Lower leg skin (tissue), 4 donors: ENCODE data around the gene TPO. TPM values are rescaled to one million over a fixed set of nuclear protein-coding genes. Genes with fewer than 3 reads are reported as not detected.
A peak's percentile ranks its signal among the peaks of the same experiment; 100 is the strongest.

Source experiments
- DNase-seq, 2 donors: peaks; one replicate each; pipeline ENCODE4 v3.0.0-alpha.2; 2019; ENCODE audit warnings: low spot score in 2 of 2
- H3K4me3 ChIP-seq: fragments of 200-600 bp; sonication (generic); 2 replicates; pipeline ENCODE4 v1.5.1; 2017; ENCODE audit warnings: mild to moderate bottlenecking, low read depth; ENCODE audit not compliant: poor library complexity, severe bottlenecking
- POLR2A ChIP-seq, 2 donors: fragments of 450-650 bp; IDR thresholded peaks; one replicate each; pipeline ENCODE4 v1.6.1; 2016 to 2017; ENCODE audit warnings: antibody characterized with exemption in 2 of 2, mild to moderate bottlenecking in 1 of 2, moderate library complexity in 1 of 2
- WGBS, 2 donors: methylation state at CpG; one replicate each; pipeline ENCODE4 v1.1.5; 2018; 5-methylcytosine and 5-hydroxymethylcytosine counted together
- intact Hi-C: fragments of 100-400 bp; cut with DNase I; formaldehyde crosslinking; loops from one replicate; pipeline ENCODE4 v1.15.0; 2023; ENCODE audit warnings: low total_unique reads
- total RNA-seq, 4 donors: library from RNA; depleted of rRNA; stranded (reverse); fragments of >200 nt; gene quantifications; one replicate each; pipeline ENCODE4 v1.1.0, GENCODE V29; 2016
- TF ChIP-seq, protein P1 (sequence below), 3 donors: fragments of 450-650 bp; IDR thresholded peaks; one replicate each; pipeline ENCODE4 v1.5.1; 2016; ENCODE audit warnings: antibody characterized with exemption in 3 of 3, mild to moderate bottlenecking in 3 of 3, moderate library complexity in 2 of 3

Gene TPO
- total RNA-seq, 4 donors from 2014 or later, result 0.64 to 5.9 (median 2.2) TPM

DNA sequence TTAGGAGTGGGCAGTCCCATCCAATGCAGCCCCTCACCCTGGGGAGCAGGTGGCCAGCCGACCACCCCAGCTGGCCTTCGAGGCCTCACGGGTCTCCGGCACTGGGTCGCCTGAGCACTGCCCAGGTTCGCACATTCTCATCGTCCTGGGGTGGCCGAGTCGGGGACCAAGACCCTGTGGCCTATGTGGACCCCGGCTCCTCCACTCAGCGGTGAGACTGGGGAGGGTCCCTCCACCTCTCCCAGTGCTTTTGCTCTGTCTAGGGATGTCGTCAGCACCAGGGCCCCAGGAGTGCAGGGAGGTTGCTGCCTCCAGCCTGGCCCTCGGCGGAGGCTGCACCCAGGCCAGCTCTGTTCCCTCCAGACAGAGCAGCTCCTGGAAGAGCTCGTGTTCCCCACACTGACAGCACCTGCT is 89.6 kb downstream of the TPO start:
- intact Hi-C loops, result no loop called here
- DNase-seq, result no peak

DNA sequence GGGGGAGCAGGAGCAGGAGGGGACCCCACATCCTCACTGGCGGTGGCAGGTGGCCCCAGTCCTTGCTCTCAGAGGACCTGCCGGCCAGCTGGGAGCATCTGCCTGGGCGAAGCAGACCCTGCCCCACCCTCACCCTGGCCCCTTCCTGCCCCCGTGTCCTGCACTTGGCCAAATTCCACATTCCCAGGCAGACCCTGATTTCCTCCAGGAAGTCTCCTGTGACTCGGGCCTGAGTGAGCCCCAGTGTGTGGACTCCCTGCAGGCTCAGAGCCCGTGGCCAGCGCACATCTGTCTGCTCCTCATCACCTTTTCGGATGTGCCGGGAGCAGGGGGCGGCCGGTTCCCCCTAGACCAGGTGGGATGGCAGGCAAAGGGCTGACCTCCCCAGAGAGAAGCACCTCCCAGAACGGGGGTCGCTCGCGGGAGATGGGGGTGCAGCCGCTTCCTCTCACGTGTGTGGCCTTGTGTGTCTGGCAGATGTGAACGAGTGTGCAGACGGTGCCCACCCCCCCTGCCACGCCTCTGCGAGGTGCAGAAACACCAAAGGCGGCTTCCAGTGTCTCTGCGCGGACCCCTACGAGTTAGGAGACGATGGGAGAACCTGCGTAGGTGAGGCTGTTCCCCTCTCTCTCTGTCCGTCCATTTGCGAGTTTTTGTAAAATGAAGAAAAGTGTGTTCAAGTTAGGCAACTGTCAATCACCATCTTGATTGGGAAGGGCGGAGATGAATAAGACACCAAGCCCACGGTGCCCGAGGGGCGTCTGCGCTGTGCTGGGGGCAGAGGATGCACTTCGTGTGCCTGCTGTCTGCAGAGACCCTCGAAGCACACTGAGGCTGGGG is 90.4 kb downstream of the TPO start:
- H3K4me3 ChIP-seq, result no peak overlapping the region
- WGBS, 2 donors, result 78 to 81% methylated on average over 36 of the region's 36 CpGs
- no peak for DNase-seq
- TF ChIP-seq POLR2A (IDR thresholded peaks at IDR 0.05), result no peak
- TF ChIP-seq, protein P1, sequence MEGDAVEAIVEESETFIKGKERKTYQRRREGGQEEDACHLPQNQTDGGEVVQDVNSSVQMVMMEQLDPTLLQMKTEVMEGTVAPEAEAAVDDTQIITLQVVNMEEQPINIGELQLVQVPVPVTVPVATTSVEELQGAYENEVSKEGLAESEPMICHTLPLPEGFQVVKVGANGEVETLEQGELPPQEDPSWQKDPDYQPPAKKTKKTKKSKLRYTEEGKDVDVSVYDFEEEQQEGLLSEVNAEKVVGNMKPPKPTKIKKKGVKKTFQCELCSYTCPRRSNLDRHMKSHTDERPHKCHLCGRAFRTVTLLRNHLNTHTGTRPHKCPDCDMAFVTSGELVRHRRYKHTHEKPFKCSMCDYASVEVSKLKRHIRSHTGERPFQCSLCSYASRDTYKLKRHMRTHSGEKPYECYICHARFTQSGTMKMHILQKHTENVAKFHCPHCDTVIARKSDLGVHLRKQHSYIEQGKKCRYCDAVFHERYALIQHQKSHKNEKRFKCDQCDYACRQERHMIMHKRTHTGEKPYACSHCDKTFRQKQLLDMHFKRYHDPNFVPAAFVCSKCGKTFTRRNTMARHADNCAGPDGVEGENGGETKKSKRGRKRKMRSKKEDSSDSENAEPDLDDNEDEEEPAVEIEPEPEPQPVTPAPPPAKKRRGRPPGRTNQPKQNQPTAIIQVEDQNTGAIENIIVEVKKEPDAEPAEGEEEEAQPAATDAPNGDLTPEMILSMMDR (IDR thresholded peaks at IDR 0.05), result no peak
- intact Hi-C loops, result no loop called here

More for the DNA sequence above, 89.6 kb downstream of the TPO start:
- H3K4me3 ChIP-seq, result no peak overlapping the region
- WGBS, 2 donors, result 89 to 95% methylated on average over 14 to 15 of the region's 15 CpGs
- TF ChIP-seq, protein P1 (IDR thresholded peaks at IDR 0.05), result no peak
- TF ChIP-seq POLR2A (IDR thresholded peaks at IDR 0.05), result no peak

DNA sequence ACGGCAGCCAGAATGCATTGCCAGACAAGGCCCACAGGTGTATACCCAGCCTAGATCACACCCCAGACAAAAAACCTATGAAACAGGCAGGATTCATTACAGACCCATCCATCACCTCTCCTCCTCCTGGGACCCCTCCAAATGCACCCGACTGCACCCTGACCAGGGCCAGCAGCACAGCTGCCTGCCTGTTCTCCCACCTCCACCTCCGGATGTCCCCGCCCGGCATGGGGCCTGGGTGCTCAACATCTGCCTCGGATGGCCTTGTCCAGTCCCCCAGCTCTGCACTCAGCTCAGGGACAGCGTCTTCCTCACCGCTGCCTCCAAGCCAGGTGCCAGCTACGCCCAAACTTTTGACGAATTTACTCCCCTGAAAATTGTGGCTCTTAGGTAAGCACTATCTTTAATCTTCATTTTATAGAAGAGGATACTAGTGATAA is 91.1 kb downstream of the TPO start:
- intact Hi-C loops, result no loop called here
- no peak overlapping the region for H3K4me3 ChIP-seq
- 84 to 89% methylated on average over 10 of the region's 10 CpGs for WGBS, 2 donors
- TF ChIP-seq, protein P1 (IDR thresholded peaks at IDR 0.05), result no peak
- TF ChIP-seq POLR2A (IDR thresholded peaks at IDR 0.05), result no peak
- no peak for DNase-seq

DNA sequence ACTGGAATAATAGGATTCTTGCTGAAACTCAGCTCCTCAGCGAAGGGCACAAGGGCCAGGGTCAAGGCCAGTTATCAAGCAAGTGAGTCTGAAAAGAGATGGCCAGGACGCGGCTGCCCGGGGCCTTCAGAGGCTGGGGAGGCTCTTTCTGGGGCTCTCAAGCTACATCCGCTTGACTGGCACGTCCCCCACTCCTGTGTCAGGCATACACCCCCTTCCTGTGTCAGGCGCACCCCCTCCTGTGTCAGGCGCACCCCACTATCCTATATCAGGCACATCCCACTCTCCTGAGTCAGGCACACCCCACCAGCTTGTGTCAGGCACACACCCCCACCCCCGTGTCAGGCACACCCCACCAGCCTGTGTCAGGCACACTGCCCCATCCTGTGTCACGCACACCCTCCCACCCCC is 91.8 kb downstream of the TPO start:
- no peak for DNase-seq
- H3K4me3 ChIP-seq, result no peak overlapping the region
- intact Hi-C loops, result no loop called here
- WGBS, 2 donors, result 84 to 88% methylated on average over 10 of the region's 10 CpGs
- TF ChIP-seq, protein P1 (IDR thresholded peaks at IDR 0.05), result no peak
- TF ChIP-seq POLR2A (IDR thresholded peaks at IDR 0.05), result no peak

DNA sequence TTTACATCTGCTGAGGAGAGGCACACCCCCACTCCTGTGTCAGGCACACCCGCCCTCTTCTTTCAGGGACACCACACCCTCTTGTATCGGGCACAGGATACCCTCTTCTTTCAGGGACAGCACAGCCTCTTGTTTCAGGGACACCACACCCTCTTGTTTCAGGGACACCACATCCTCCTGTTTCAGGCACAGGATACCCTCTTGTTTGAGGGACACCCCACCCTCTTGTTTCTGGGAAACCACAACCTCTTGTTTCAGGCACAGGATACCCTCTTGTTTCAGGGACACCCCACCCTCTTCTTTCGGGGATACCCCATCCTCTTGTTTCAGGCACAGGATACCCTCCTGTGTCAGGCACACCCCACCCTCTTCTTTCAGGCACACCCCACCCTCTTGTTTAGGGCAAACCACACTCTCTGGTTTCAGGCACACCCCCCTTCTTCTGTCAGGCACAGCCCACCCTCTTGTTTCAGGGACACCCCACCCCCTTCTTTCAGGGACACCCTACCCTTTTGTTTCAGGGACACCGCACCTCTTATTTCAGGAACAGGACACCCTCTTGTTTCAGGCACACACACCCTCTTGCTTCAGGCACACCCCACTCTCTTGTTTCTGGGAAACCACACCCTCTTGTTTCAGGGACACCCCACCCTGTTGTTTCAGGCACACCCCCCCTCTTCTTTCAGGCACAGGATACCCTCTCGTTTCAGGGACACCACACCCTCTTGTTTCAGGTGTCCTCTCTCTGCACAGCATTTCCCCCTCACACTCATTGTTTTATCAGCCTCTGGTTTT is 96.2 kb downstream of the TPO start:
- 34 to 35% methylated on average over 5 of the region's 5 CpGs for WGBS, 2 donors
- H3K4me3 ChIP-seq, result no peak overlapping the region
- intact Hi-C loops, result no loop called here
- no peak for TF ChIP-seq POLR2A (IDR thresholded peaks at IDR 0.05)
- TF ChIP-seq, protein P1 (IDR thresholded peaks at IDR 0.05), result no peak
- DNase-seq, result peak in 1 of 2 donors; percentile 27
